NCI-H1105 (cell line): Measurements from ENCODE around the gene ZNF892.
"Not testable (repeated sequence)": the region's sequence is repeated elsewhere in the genome, so short reads cannot be mapped to it uniquely, and the experiment has no call there.

Source experiments
- DNase-seq: peaks from one replicate; lab custom pipeline; 2025; lab: John Stamatoyannopoulos, UW

Gene ZNF892

DNA sequence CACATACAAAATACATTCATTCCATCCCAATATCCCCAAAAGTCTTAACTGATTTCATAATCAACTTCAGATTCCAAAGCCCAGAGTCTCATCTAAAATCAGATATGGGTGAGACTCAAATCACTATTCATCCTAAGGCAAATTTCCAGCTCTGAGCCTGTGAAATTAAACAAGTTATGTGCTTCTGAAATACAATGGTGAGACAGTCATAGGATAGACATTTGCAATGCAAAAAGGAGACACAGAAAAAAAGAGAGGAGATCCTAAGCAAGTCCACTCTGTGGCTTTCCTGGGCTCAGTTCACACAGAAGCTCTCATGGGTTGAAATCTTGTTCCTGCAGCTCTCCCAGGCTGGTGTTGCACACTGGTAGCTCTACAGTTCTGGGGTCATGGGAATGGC lies 18.3 kb downstream of the ZNF892 start:
- no peak for DNase-seq

- DNase-seq: peak; percentile 68
Measured at GRCh38 chr2:95231723-95232122, 24.4 kb downstream of the ZNF892 start.

GRCh38 chr2:95232232-95232631 lies 24.9 kb downstream of the ZNF892 start:
- no peak for DNase-seq

DNA sequence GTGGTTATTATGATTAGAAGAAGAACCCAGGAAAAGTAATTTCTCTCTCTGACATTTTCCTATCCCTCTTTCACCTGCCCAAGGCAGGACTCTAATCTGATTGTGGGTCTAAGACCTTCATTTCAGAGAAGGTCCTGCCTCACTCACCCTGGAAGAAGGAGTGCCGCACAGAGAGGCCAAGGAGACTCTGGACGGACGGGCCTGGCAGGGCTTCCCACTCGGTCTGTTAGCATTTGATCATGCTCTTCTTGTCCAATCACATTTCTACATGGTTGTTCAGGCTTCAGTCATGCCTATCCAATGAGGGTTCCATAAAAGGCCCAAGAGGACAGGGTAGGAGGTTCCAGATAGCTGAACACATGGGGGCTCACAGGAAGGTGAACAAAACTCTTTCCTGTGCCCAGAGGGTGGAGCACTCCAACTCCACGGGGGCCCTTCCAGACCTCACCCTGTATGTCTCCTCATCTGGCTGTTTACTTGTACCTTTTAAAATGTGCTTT lies 27.0 kb downstream of the ZNF892 start:
- DNase-seq: no peak

- no peak for DNase-seq
Measured at GRCh38 chr2:95234816-95235215, 27.5 kb downstream of the ZNF892 start.

DNA sequence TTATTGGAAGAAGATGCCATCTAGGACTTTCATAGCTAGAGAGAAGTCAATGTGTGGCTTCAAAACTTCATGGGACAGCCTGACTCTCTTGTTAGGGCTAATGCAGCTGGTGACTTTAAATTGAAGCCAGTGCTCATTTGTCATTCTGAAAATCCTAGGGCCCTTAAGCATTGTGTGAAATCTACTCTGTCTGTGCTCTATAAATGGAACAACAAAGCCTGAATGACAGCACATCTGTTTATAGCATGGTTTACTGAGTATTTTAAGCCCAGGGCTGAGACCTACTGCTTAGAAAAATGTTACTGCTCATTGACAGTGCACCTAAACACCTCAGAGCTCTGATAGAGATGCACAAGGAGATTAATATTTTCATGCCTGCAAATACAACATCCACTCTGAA lies 30.8 kb downstream of the ZNF892 start:
- DNase-seq: no peak

- DNase-seq: no peak
Measured at GRCh38 chr2:95240091-95240490, 32.8 kb downstream of the ZNF892 start.

DNA sequence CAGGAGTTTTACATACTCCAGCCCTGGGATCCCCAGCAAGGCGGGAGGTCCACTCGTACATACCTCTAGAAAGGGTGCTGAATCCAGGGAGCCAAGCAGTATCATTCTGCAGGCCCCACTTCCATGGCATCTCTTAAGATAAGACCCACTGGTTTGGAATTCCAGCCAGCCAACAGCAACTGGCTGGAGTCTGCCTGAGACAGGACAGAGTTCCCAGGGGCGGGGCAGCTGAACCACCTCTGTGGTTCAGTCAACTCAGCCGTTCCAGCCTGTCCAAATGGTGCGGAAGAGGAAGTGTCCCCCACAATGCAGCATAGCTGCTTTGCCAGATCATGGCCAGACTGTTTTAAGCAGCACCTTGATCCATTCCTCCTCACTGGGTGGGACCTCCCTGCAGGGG lies 33.2 kb downstream of the ZNF892 start:
- DNase-seq: no peak

DNA sequence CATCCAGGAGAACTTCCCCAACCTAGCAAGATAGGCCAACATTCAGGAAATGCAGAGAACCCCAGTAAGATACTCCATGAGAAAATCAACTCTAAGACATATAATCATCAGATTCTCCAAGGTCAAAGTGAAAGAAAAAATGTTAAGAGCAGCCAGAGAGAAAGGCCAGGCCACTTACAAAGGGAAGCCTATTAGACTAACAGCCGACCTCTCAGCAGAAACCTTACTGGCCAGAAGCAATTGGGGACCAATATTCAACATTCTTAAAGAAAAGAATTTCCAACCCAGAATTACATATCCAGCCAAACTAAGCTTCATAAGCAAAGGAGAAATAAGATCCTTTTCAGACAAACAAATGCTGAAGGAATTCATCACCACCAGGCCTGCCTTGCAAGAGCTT lies 34.8 kb downstream of the ZNF892 start:
- DNase-seq: not testable (repeated sequence)
